Measurements from ENCODE around the gene GPX4.

GPX4 gene

GRCh38 chr19:1134431-1134830 lies 30.6 kb downstream of the GPX4 start:
- TF ChIP-seq, protein P1, sequence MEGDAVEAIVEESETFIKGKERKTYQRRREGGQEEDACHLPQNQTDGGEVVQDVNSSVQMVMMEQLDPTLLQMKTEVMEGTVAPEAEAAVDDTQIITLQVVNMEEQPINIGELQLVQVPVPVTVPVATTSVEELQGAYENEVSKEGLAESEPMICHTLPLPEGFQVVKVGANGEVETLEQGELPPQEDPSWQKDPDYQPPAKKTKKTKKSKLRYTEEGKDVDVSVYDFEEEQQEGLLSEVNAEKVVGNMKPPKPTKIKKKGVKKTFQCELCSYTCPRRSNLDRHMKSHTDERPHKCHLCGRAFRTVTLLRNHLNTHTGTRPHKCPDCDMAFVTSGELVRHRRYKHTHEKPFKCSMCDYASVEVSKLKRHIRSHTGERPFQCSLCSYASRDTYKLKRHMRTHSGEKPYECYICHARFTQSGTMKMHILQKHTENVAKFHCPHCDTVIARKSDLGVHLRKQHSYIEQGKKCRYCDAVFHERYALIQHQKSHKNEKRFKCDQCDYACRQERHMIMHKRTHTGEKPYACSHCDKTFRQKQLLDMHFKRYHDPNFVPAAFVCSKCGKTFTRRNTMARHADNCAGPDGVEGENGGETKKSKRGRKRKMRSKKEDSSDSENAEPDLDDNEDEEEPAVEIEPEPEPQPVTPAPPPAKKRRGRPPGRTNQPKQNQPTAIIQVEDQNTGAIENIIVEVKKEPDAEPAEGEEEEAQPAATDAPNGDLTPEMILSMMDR (conservative IDR thresholded peaks at IDR 0.05; ENCODE audit: low read depth, low read length): no peak
- H3K4me3 ChIP-seq (ENCODE audit: low read length): no peak overlapping the region
- no peak for DNase-seq (ENCODE audit: low read depth)

GRCh38 chr19:1135454-1135853 lies 31.7 kb downstream of the GPX4 start:
- DNase-seq (ENCODE audit: low read depth): no peak
- no peak overlapping the region for H3K4me3 ChIP-seq (ENCODE audit: low read length)
- TF ChIP-seq, protein P1 (conservative IDR thresholded peaks at IDR 0.05; ENCODE audit: low read depth, low read length): no peak

- TF ChIP-seq, protein P1 (conservative IDR thresholded peaks at IDR 0.05; ENCODE audit: low read depth, low read length): no peak
- DNase-seq (ENCODE audit: low read depth): no peak
- no peak overlapping the region for H3K4me3 ChIP-seq (ENCODE audit: low read length)
These were observed 32.4 kb downstream of the GPX4 start for GRCh38 chr19:1136201-1136600.

GRCh38 chr19:1136621-1137317 lies 33.0 kb downstream of the GPX4 start:
- TF ChIP-seq, protein P1 (conservative IDR thresholded peaks at IDR 0.05; ENCODE audit: low read depth, low read length): no peak

GRCh38 chr19:1138121-1138520 lies 34.3 kb downstream of the GPX4 start:
- no peak overlapping the region for H3K4me3 ChIP-seq (ENCODE audit: low read length)
- DNase-seq (ENCODE audit: low read depth): no peak
- TF ChIP-seq, protein P1 (conservative IDR thresholded peaks at IDR 0.05; ENCODE audit: low read depth, low read length): no peak

More at GRCh38 chr19:1136621-1137317, 33.0 kb downstream of the GPX4 start:
- H3K4me3 ChIP-seq (ENCODE audit: low read length): no peak overlapping the region
- no peak for DNase-seq (ENCODE audit: low read depth)

DNA sequence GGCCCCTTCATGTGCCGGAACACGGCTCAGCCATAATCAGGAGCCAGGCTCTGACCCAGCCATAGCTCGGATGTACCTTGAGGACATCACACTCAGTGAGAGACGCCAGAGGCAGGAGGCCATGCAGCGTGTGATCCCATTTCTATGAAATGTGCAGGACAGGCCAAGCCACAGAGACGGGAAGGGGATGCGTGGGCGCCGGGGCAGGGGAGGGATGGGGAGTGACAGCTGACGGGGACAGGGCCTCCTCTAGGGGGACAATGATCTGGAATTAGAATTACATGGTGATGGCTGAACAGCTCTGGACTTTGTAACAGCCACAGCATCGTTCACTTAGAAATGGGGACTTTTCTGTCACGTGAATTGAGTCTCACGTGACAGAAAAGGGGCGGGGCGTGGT lies 35.3 kb downstream of the GPX4 start:
- no peak overlapping the region for H3K4me3 ChIP-seq (ENCODE audit: low read length)
- no peak for DNase-seq (ENCODE audit: low read depth)
- TF ChIP-seq, protein P1 (conservative IDR thresholded peaks at IDR 0.05; ENCODE audit: low read depth, low read length): no peak

All from retinal pigment epithelial cell (primary cell).